Naive thymus-derived CD8-positive, alpha-beta T cell (primary cell): ENCODE data around the gene ABL2. TPM values are rescaled to one million over a fixed set of nuclear protein-coding genes. Genes with fewer than 3 reads are reported as not detected.
A peak's percentile ranks its signal among the peaks of the same experiment; 100 is the strongest.

Experiments used
- ATAC-seq, 2 donors: fragments of 150-1000 bp; cut with Tn5 transposase in 1 of 2; sonication (Bioruptor Pico), chemical (Tn5 transposase) in 1 of 2; 1 replicate in 1 of 2; 2 replicates in 1 of 2; pipeline ENCODE4 v1.10.0; 2021; ENCODE audit warnings: mild to moderate bottlenecking in 2 of 2, moderate library complexity in 2 of 2
- POLR2A ChIA-PET: fragments of 350-600 bp; sonication (Branson Sonifier 250); formaldehyde crosslinking; loops from one replicate; lab custom pipeline; 2021; ENCODE audit warnings: antibody characterized with exemption; lab: Charles Lee
- DNase-seq, 10 donors: peaks; one replicate each; pipeline versions ENCODE4 v3.0.0 to v3.0.0-alpha.2; 2020 to 2022
- H3K27ac Mint-ChIP-seq, 10 donors: one replicate each; pipeline ENCODE4 v1.8.0; 2020 to 2022; ENCODE audit warnings: mild to moderate bottlenecking in 10 of 10, mixed read lengths in 10 of 10, moderate library complexity in 4 of 10, inconsistent platforms in 1 of 10
- H3K27me3 Mint-ChIP-seq, 5 donors: one replicate each; pipeline ENCODE4 v1.8.0; 2021 to 2022; ENCODE audit warnings: mixed read lengths in 5 of 5
- H3K36me3 Mint-ChIP-seq, 3 donors: one replicate each; pipeline ENCODE4 v1.8.0; 2020 to 2022; ENCODE audit warnings: mixed read lengths in 3 of 3, mild to moderate bottlenecking in 2 of 3, inconsistent platforms in 1 of 3
- H3K4me1 Mint-ChIP-seq, 4 donors: one replicate each; pipeline ENCODE4 v1.8.0; 2021 to 2022; ENCODE audit warnings: mixed read lengths in 4 of 4
- H3K4me3 Mint-ChIP-seq, 10 donors: one replicate each; pipeline ENCODE4 v1.8.0; 2020 to 2022; ENCODE audit warnings: mild to moderate bottlenecking in 10 of 10, mixed read lengths in 10 of 10, moderate library complexity in 6 of 10, inconsistent platforms in 1 of 10
- H3K9me3 Mint-ChIP-seq, 9 donors: one replicate each; pipeline ENCODE4 v1.8.0; 2020 to 2022; ENCODE audit warnings: mixed read lengths in 9 of 9, mild to moderate bottlenecking in 3 of 9, inconsistent platforms in 1 of 9, moderate library complexity in 1 of 9
- polyA plus RNA-seq, 3 donors: library from polyadenylated mRNA; unstranded; fragments of 300-500 nt; fragmentation: Illumina TruSeq; gene quantifications; one replicate each; pipeline ENCODE4 v1.2.3, GENCODE V29; 2021
- total RNA-seq, 8 experiments: library from RNA in 2 of 8; stranded (reverse) in 2 of 8; gene quantifications; one replicate each; pipeline ENCODE4 v1.2.3 and lab custom pipeline; 2021 to 2026

ABL2 gene
- total and polyA plus RNA-seq, 5 experiments from 2014 or later: 0.45 to 19.3 (median 2.2) TPM

DNA sequence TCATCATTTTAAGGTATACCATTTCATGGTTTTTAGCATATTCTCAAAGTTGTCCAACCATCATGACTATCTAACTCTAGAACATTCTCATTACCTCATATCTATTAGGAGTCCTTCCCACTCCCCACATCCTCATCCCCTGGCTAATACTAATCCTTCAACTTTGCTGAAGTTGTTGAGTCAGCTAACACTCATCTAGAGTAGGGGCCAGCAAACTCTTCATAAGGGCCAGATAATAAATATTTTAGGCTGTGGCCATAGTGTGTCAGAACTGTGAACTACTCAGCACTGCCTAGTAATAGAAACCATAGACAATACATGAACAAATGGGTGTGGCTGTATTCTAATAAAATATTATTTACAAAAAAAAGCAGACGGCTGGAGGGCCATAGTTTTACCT is 104.6 kb downstream of the ABL2 start:
- Mint-ChIP-seq H3K27me3 (no peaks in the 10 kb centered on the region), H3K9me3 (no peaks in the 10 kb centered on the region), H3K4me1 (peaks cover 4 to 12% (median 11%) of the 10 kb centered on the region in 4 donors), H3K36me3 (peaks cover 0 to 28% (median 6%) of the 10 kb centered on the region in 3 donors), H3K27ac (peak overlapping the region in 1 of 10 donors; percentile 39), H3K4me3 (no peak overlapping the region)
- DNase-seq: no peak
- ATAC-seq: no peak
- POLR2A ChIA-PET: no interaction called here

- POLR2A ChIA-PET: interaction anchor here (1.4 kb wide), 1 partner anchor 43 kb away, joined by 3 read pairs; no protein-coding TSS in a partner anchor
- no peaks in the 10 kb centered on the region for H3K4me1 Mint-ChIP-seq
Measured at GRCh38 chr1:179121159-179121938, 108.1 kb downstream of the ABL2 start.

GRCh38 chr1:179120736-179121135 is 108.7 kb downstream of the ABL2 start:
- H3K36me3 Mint-ChIP-seq: peaks cover 0 to 66% (median 22%) of the 10 kb centered on the region in 3 donors
- ATAC-seq: no peak
- H3K27ac Mint-ChIP-seq: peak overlapping the region in 1 of 10 donors; percentile 11
- POLR2A ChIA-PET: interaction anchor here (1.4 kb wide), 1 partner anchor 42 kb away, joined by 3 read pairs; no protein-coding TSS in a partner anchor
- no peaks in the 10 kb centered on the region for H3K27me3 Mint-ChIP-seq
- no peak overlapping the region for H3K4me3 Mint-ChIP-seq
- no peaks in the 10 kb centered on the region for H3K9me3 Mint-ChIP-seq
- H3K4me1 Mint-ChIP-seq: no peaks in the 10 kb centered on the region
- no peak for DNase-seq

More at GRCh38 chr1:179121159-179121938, 108.1 kb downstream of the ABL2 start:
- Mint-ChIP-seq H3K27me3 (no peaks in the 10 kb centered on the region), H3K27ac (peak overlapping the region in 3 of 10 donors; percentile 11 to 54 (median 29)), H3K4me3 (no peak overlapping the region), H3K9me3 (no peaks in the 10 kb centered on the region), H3K36me3 (peaks cover 0 to 62% (median 24%) of the 10 kb centered on the region in 3 donors)
- DNase-seq (peak in 8 of 10 donors; percentile 10 to 53 (median 36)), ATAC-seq (peak; percentile 23 to 46)

DNA sequence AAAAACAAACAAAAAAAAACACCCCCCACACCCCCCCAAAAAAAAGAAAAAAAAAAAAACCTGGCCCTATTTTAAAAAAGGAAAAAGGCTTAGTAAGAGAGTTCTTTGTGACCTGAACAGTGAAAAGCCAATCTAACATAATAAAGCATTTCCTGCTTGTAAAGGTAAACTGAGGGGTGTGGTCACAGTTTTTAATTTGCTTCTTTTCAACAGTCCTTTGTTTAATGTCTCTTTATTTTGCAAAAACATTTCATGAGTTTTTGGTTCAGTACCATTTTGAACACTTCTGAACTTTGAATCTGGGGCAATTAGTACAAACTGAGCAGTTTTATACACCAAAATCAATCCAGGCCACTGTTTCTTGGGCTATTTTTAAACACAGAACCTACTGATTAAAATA is 110.0 kb downstream of the ABL2 start:
- Mint-ChIP-seq H3K27me3 (no peaks in the 10 kb centered on the region), H3K4me1 (no peaks in the 10 kb centered on the region), H3K36me3 (peaks cover 0 to 73% (median 21%) of the 10 kb centered on the region in 3 donors), H3K4me3 (no peak overlapping the region), H3K27ac (no peak overlapping the region), H3K9me3 (no peaks in the 10 kb centered on the region)
- no peak for DNase-seq
- ATAC-seq: no peak
- POLR2A ChIA-PET: interaction anchor here (0.7 kb wide), 1 partner anchor 18 kb away, joined by 4 read pairs; no protein-coding TSS in a partner anchor

- H3K4me3 Mint-ChIP-seq: no peak overlapping the region
- H3K9me3 Mint-ChIP-seq: no peaks in the 10 kb centered on the region
- H3K27ac Mint-ChIP-seq: peak overlapping the region in 1 of 10 donors; percentile 29
- POLR2A ChIA-PET: no interaction called here
- no peaks in the 10 kb centered on the region for H3K27me3 Mint-ChIP-seq
- H3K4me1 Mint-ChIP-seq: no peaks in the 10 kb centered on the region
- DNase-seq (no peak), ATAC-seq (no peak)
- H3K36me3 Mint-ChIP-seq: peaks cover 0 to 92% (median 30%) of the 10 kb centered on the region in 3 donors
Measured at GRCh38 chr1:179115181-179115580, 114.3 kb downstream of the ABL2 start.

DNA sequence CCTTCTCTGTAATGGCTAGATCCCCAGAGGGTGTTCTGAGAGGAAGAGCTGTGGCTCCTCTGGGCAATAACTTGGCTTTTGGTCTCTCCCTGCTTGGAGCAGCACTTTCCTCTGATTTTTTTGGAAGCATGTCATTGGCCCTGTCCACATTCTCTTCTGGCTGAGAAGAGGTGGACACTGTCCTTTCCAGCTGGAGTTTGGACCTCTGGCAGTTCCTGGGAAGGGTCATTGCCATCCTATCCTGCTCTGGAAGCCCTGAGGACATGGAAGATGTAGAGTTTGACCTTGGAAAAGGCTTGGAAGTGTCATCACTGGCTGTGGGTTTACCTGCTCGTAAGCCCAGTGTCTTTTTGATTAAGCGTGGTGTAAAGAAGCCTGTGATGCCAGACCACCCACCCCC is 120.8 kb downstream of the ABL2 start:
- no peak for DNase-seq
- no peak for ATAC-seq
- Mint-ChIP-seq H3K27me3 (no peaks in the 10 kb centered on the region), H3K4me1 (no peaks in the 10 kb centered on the region), H3K36me3 (peaks cover 3 to 65% (median 15%) of the 10 kb centered on the region in 3 donors), H3K4me3 (no peak overlapping the region), H3K9me3 (no peaks in the 10 kb centered on the region), H3K27ac (no peak overlapping the region)
- POLR2A ChIA-PET: no interaction called here

GRCh38 chr1:179107706-179108629 is 121.5 kb downstream of the ABL2 start:
- Mint-ChIP-seq H3K27ac (peak overlapping the region in 1 of 10 donors; percentile 58), H3K27me3 (no peaks in the 10 kb centered on the region), H3K9me3 (no peaks in the 10 kb centered on the region), H3K4me3 (no peak overlapping the region), H3K4me1 (no peaks in the 10 kb centered on the region), H3K36me3 (peaks cover 3 to 61% (median 15%) of the 10 kb centered on the region in 3 donors)
- ATAC-seq (no peak), DNase-seq (no peak)
- POLR2A ChIA-PET: no interaction called here

GRCh38 chr1:179105393-179105792 is 124.1 kb downstream of the ABL2 start:
- ATAC-seq (peak; percentile 49 to 58), DNase-seq (peak in 1 of 10 donors; percentile 21)

DNA sequence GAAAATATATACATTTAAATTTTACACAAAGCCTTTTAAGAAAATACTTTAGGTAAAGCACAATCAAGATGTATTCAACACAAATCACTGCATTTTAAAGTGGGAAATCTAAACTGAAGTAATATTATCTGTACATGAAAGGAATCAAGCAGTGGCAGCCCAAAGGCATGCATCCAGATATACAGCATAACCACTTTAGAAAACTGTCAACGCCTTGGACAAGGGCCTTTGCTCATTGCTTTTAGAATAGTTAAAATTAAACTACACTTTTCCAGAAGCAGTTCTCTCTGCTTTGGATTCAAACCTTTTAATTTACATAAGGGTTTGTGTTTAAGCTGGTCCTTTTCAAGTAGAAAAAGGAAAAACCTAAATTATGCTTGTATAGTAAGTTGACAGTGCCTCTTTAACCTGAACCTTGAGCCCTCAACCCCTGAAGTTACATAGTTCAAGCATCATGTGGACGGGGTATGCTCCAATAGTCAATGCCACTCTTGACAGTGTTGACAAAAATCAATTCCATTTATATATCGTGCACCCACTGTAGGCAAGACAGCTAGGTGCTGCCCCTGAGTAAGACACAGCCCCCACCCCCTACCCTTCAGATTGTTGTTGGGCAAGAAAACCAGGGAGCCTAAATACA is 124.7 kb downstream of the ABL2 start:
- Mint-ChIP-seq H3K36me3 (peaks cover 3 to 33% (median 8%) of the 10 kb centered on the region in 3 donors), H3K27me3 (no peaks in the 10 kb centered on the region), H3K27ac (no peak overlapping the region), H3K4me1 (no peaks in the 10 kb centered on the region), H3K4me3 (no peak overlapping the region), H3K9me3 (no peaks in the 10 kb centered on the region)
- ATAC-seq: no peak
- POLR2A ChIA-PET: no interaction called here
- DNase-seq: no peak

More at GRCh38 chr1:179105393-179105792, 124.1 kb downstream of the ABL2 start:
- H3K36me3 Mint-ChIP-seq: peaks cover 3 to 39% (median 10%) of the 10 kb centered on the region in 3 donors
- H3K27me3 Mint-ChIP-seq: no peaks in the 10 kb centered on the region
- no peaks in the 10 kb centered on the region for H3K9me3 Mint-ChIP-seq
- POLR2A ChIA-PET: no interaction called here
- H3K27ac Mint-ChIP-seq: no peak overlapping the region
- no peaks in the 10 kb centered on the region for H3K4me1 Mint-ChIP-seq
- no peak overlapping the region for H3K4me3 Mint-ChIP-seq

GRCh38 chr1:179103999-179104398 is 125.5 kb downstream of the ABL2 start:
- Mint-ChIP-seq H3K9me3 (no peaks in the 10 kb centered on the region), H3K4me3 (no peak overlapping the region), H3K4me1 (no peaks in the 10 kb centered on the region), H3K36me3 (peaks cover 0 to 25% (median 1%) of the 10 kb centered on the region in 3 donors), H3K27me3 (no peaks in the 10 kb centered on the region), H3K27ac (no peak overlapping the region)
- ATAC-seq (no peak), DNase-seq (no peak)
- POLR2A ChIA-PET: no interaction called here

GRCh38 chr1:179101566-179101965 is 127.9 kb downstream of the ABL2 start:
- no peaks in the 10 kb centered on the region for H3K27me3 Mint-ChIP-seq

GRCh38 chr1:179099891-179100290 is 129.6 kb downstream of the ABL2 start:
- Mint-ChIP-seq H3K4me3 (no peak overlapping the region), H3K9me3 (no peaks in the 10 kb centered on the region), H3K4me1 (no peaks in the 10 kb centered on the region), H3K27ac (peak overlapping the region in 2 of 10 donors; percentile 14 to 20), H3K36me3 (peaks cover 4 to 30% (median 6%) of the 10 kb centered on the region in 3 donors), H3K27me3 (no peaks in the 10 kb centered on the region)
- ATAC-seq (no peak), DNase-seq (no peak)
- POLR2A ChIA-PET: no interaction called here

More at GRCh38 chr1:179101566-179101965, 127.9 kb downstream of the ABL2 start:
- ATAC-seq: no peak
- no peak overlapping the region for H3K4me3 Mint-ChIP-seq
- no peak overlapping the region for H3K27ac Mint-ChIP-seq
- POLR2A ChIA-PET: interaction anchor here (0.5 kb wide), 1 partner anchor 18 kb away, joined by 4 read pairs; no protein-coding TSS in a partner anchor
- no peak for DNase-seq
- no peaks in the 10 kb centered on the region for H3K4me1 Mint-ChIP-seq
- H3K36me3 Mint-ChIP-seq: peaks cover 4 to 16% (median 4%) of the 10 kb centered on the region in 3 donors
- H3K9me3 Mint-ChIP-seq: no peaks in the 10 kb centered on the region
